ENCODE data around the gene CIAO2A. TPM values are rescaled to one million over a fixed set of nuclear protein-coding genes. Genes with fewer than 3 reads are reported as not detected.
A peak's percentile ranks its signal among the peaks of the same experiment; 100 is the strongest.

Gene CIAO2A
- 51.4 TPM for total RNA-seq (ENCODE audit: unreplicated experiment)
- long read RNA-seq, transcript CIAO2A-202 (4 exons, 826 nt): minor isoform, 6 of 44 reads
- long read RNA-seq, transcript CIAO2A-201 (5 exons, 1,105 nt): major isoform, 38 of 44 reads
- long read RNA-seq, partial matches to known transcripts: 0 of 44 reads
- long read RNA-seq, other reads (novel, unspliced or antisense): 0 of 44 reads

GRCh38 chr15:64093627-64094417, at the start of gene CIAO2A:
Gene CIAO2A, minus strand, starts transcription at chr15:64093838. Its CDS starts 70 bp downstream, at chr15:64093768.
- Mint-ChIP-seq H3K36me3 (ENCODE audit: low read depth, unreplicated experiment) (no peaks in the 10 kb centered on the region), H3K4me1 (ENCODE audit: unreplicated experiment) (peaks cover 60% of the 10 kb centered on the region), H3K9me3 (ENCODE audit: unreplicated experiment) (no peaks in the 10 kb centered on the region), H3K4me3 (ENCODE audit: unreplicated experiment) (peak within 1 kb of the TSS; percentile 99), H3K27me3 (ENCODE audit: unreplicated experiment) (peaks cover 6% of the 10 kb centered on the region), H3K27ac (ENCODE audit: unreplicated experiment) (peak within 1 kb of the TSS; percentile 99)
- DNase-seq (ENCODE audit: low spot score): peak; percentile 89
- TF ChIP-seq CTCF (IDR thresholded peaks at IDR 0.05; ENCODE audit: unreplicated experiment): no peak

GRCh38 chr15:64143276-64143675, 49.6 kb upstream of the CIAO2A start:
- Mint-ChIP-seq H3K4me1 (ENCODE audit: unreplicated experiment) (peaks cover 24% of the 10 kb centered on the region), H3K4me3 (ENCODE audit: unreplicated experiment) (no peak overlapping the region), H3K36me3 (ENCODE audit: low read depth, unreplicated experiment) (peaks cover 24% of the 10 kb centered on the region), H3K27me3 (ENCODE audit: unreplicated experiment) (no peaks in the 10 kb centered on the region), H3K9me3 (ENCODE audit: unreplicated experiment) (no peaks in the 10 kb centered on the region), H3K27ac (ENCODE audit: unreplicated experiment) (no peak overlapping the region)
- TF ChIP-seq CTCF (IDR thresholded peaks at IDR 0.05; ENCODE audit: unreplicated experiment): no peak
- no peak for DNase-seq (ENCODE audit: low spot score)

GRCh38 chr15:64141798-64142512, 48.3 kb upstream of the CIAO2A start:
- peak overlapping the region; percentile 95 for H3K27ac Mint-ChIP-seq (ENCODE audit: unreplicated experiment)
- peaks cover 24% of the 10 kb centered on the region for H3K4me1 Mint-ChIP-seq (ENCODE audit: unreplicated experiment)
- peak overlapping the region; percentile 3 for H3K4me3 Mint-ChIP-seq (ENCODE audit: unreplicated experiment)
- TF ChIP-seq CTCF (IDR thresholded peaks at IDR 0.05; ENCODE audit: unreplicated experiment): no peak
- H3K36me3 Mint-ChIP-seq (ENCODE audit: low read depth, unreplicated experiment): peaks cover 34% of the 10 kb centered on the region
- no peaks in the 10 kb centered on the region for H3K9me3 Mint-ChIP-seq (ENCODE audit: unreplicated experiment)
- DNase-seq (ENCODE audit: low spot score): no peak
- H3K27me3 Mint-ChIP-seq (ENCODE audit: unreplicated experiment): no peaks in the 10 kb centered on the region

- H3K4me3 Mint-ChIP-seq (ENCODE audit: unreplicated experiment): no peak overlapping the region
- TF ChIP-seq CTCF (IDR thresholded peaks at IDR 0.05; ENCODE audit: unreplicated experiment): no peak
- peaks cover 3% of the 10 kb centered on the region for H3K27me3 Mint-ChIP-seq (ENCODE audit: unreplicated experiment)
- no peaks in the 10 kb centered on the region for H3K9me3 Mint-ChIP-seq (ENCODE audit: unreplicated experiment)
- peaks cover 24% of the 10 kb centered on the region for H3K4me1 Mint-ChIP-seq (ENCODE audit: unreplicated experiment)
- no peak for DNase-seq (ENCODE audit: low spot score)
- H3K36me3 Mint-ChIP-seq (ENCODE audit: low read depth, unreplicated experiment): peaks cover 48% of the 10 kb centered on the region
- H3K27ac Mint-ChIP-seq (ENCODE audit: unreplicated experiment): no peak overlapping the region
Observed at GRCh38 chr15:64138331-64138941, 44.8 kb upstream of the CIAO2A start.
